NCI-H187 (cell line): ENCODE measurements around the gene SELENOH.

Experiments
- DNase-seq, 2 experiments: peaks; one replicate each; lab custom pipeline; 2025; lab: John Stamatoyannopoulos, UW

Gene SELENOH

DNA sequence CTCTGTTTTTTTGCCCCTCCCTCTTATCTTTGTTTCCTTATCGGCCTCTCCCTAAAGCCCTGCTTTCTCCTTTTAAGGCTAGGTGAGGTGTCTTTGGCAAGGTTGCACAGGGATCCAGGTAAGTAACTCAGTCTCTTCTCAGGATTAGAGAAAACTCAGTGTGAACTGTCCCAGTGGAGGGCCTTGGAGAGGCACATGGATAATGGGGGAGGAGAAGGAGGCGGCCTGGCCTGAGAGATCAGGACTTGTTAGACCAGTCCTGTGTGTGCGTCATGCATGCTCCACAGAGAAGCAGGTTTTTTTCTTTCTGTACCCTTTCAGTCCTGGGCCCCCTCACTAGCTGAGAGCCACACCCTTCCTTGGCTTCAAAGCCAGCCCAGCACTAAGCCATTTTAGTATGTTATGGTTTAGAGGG is 40.2 kb downstream of the SELENOH start:
- no peak for DNase-seq

GRCh38 chr11:57785072-57785471 is 43.8 kb downstream of the SELENOH start:
- no peak for DNase-seq

GRCh38 chr11:57786436-57786835 is 45.1 kb downstream of the SELENOH start:
- no peak for DNase-seq

DNA sequence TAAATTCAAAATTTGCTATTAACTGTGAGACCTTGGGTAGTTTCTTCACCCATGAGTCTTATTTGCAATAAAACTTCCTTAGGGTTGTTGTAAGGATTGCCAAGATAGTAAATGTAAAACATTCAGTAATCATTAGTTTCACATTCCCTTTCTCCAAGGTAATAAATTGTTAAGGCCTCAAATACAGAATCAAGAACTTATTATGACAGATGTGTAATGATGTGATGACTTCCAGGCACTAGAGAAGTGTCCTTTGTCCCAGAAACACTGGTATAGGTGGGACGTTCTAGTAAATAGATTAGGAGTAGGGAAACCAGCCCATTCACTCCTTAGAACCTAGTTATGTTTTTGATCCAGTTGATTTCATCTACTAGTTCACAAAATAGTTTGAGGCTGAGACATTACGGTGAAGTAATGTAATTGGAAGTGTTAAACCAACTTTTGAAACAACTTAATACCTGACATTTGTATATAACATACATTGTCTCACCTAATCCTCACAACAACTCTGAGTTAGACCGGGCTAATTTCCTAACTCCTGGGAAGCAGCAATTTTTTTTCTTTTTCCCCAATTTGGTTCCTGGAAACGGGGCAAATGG is 45.8 kb downstream of the SELENOH start:
- no peak for DNase-seq

DNA sequence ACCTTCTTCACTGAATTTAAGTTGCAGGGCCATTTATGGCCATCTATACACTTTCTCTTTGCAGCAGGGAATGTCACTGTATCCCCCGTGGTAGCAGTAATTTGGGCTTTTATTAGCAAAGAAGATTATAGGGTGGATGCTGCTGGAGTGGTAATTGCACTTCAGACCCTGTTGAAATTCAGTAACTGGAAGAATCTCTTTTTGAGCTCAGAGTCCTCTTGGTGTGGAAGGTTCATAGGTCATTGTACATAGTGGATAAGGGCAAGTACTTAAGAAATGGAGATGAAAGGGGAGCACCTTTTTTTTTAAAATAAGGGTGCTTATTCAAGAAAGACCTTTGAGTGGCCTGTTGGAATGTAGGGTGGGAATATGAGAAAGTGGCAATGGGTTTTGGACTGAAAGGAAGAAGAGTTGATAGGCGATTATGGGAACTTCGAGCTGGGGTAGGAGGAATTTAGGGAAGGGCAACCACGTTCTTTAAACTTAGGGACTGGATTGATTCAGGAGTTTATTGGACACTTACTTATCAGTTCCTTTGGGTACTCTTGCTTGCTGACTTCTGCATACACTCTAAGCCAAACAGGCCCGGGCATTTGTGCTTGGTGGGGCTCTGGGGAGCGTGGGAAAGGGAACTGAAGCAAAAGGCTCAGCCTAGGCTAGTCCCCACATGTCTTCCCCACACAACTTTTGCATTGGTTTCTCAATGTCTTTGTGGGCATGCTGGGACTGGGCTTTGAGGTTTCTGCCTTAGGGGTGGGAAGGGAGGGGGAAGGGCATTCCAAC is 46.8 kb downstream of the SELENOH start:
- DNase-seq: no peak

DNA sequence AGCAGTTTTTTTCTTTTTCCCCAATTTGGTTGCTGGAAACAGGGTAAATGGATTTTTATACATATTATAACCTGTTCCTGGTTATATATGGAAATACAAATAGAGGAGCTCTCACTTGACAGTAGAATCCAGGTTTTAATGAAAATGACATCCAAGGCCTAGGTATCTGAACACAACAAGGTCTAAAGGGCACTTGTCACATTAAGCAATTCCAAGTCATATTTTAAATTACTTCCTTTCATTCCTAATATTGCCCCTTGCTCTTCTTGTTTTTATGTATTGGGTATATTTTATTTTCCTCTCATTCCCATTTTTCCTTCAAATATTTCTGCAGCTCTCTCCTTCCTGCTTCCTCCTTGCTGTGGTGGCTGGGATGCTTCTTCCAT is 47.4 kb downstream of the SELENOH start:
- DNase-seq: no peak

DNA sequence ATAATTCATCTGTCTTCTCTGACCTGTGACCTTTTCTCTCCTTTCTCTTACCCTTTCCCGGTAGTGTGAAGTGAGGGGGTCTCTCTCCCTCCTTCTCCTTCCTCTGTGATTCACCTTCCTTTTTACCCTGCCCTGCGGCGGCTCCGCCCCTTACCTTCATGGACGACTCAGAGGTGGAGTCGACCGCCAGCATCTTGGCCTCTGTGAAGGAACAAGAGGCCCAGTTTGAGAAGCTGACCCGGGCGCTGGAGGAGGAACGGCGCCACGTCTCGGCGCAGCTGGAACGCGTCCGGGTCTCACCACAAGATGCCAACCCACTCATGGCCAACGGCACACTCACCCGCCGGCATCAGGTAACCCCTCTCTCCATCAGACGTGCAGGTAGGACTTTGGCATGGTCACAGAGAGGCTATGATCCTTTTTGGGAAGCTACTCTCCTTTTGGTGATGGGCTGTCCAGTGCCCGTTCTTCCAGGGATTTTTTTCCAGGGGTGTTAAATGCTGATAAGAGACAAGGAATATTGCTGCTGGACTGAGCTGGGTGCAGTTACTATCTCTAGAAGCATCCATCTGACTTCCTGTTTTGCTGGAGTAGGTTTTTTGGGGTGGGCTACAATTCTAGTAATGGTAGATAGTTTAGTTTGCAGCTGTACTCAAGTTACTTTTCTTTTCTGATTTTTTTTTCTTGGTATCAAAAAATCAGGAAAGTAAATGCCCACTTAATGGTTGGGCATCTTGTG is 50.2 kb downstream of the SELENOH start:
- DNase-seq: no peak

GRCh38 chr11:57792060-57792541 is 50.8 kb downstream of the SELENOH start:
- no peak for DNase-seq

DNA sequence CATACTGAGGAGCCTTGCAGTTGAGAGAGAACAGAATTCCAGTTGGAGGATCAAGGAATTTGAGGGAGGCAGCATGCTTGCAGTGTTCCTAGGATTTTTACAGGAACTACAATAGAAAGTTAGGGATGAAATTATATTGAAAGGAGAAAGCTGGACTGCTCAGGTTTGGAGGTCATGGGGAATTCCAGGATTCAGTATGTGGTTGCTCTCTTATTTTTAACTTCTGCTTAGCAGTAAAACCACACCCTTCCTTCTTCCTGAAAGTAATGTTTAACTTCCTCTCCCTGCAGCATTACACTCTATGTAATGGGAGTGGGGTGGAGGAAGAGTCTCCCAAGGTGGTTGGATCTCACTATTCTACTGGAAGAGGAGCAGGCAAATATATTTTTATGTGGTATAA is 51.6 kb downstream of the SELENOH start:
- no peak for DNase-seq
